Vagina (tissue), 2 donors: ENCODE data around the gene MPZL3. TPM values are rescaled to one million over a fixed set of nuclear protein-coding genes. Genes with fewer than 3 reads are reported as not detected.

Experiments used
- DNase-seq, 2 donors: peaks; one replicate each; pipeline ENCODE4 v3.0.0-alpha.2; 2017; ENCODE audit errors: extremely low spot score in 2 of 2
- H3K27ac ChIP-seq: fragments of 200-600 bp; sonication (generic); one replicate; pipeline ENCODE4 v1.5.1; 2019
- H3K27me3 ChIP-seq: fragments of 200-600 bp; sonication (generic); one replicate; pipeline ENCODE4 v1.5.1; 2019
- H3K36me3 ChIP-seq, 2 donors: fragments of 200-600 bp; sonication (generic); one replicate each; pipeline ENCODE4 v1.5.1; 2017 to 2019
- H3K4me1 ChIP-seq: fragments of 200-600 bp; sonication (generic); one replicate; pipeline ENCODE4 v1.5.1; 2019
- H3K4me3 ChIP-seq, 2 donors: fragments of 200-600 bp; sonication (generic); 1 replicate in 1 of 2; 2 replicates in 1 of 2; pipeline ENCODE4 v1.5.1; 2016 to 2019
- H3K9me3 ChIP-seq: fragments of 200-600 bp; sonication (generic); one replicate; pipeline ENCODE4 v1.5.1; 2019
- CTCF ChIP-seq, 3 experiments: fragments of 450-650 bp in 2 of 3; fragments of 200-600 bp in 1 of 3; sonication (generic) in 1 of 3; IDR thresholded peaks; one replicate each; pipeline ENCODE4 v1.5.1; 2017 to 2019; ENCODE audit warnings: antibody characterized with exemption in 3 of 3, mild to moderate bottlenecking in 2 of 3, moderate library complexity in 2 of 3
- POLR2A ChIP-seq, 2 donors: fragments of 450-650 bp; IDR thresholded peaks; one replicate each; pipeline ENCODE4 v1.6.1; 2017; ENCODE audit warnings: antibody characterized with exemption in 2 of 2, mild to moderate bottlenecking in 2 of 2, moderate library complexity in 2 of 2
- POLR2AphosphoS5 ChIP-seq, 2 donors: sonication (generic); formaldehyde crosslinking; IDR thresholded peaks; one replicate each; pipeline ENCODE4 v1.9.0; 2017; ENCODE audit warnings: antibody characterized with exemption in 2 of 2, mild to moderate bottlenecking in 2 of 2, low read depth in 1 of 2; ENCODE audit not compliant: insufficient read depth in 1 of 2
- intact Hi-C: fragments of 100-400 bp; cut with DNase I; formaldehyde crosslinking; loops from one replicate; pipeline ENCODE4 v1.15.1; 2023
- total RNA-seq: library from RNA; depleted of rRNA; stranded (reverse); fragments of >200 nt; gene quantifications from one replicate; pipeline ENCODE4 v1.2.3, GENCODE V29; 2016

The MPZL3 gene
- total RNA-seq, 1 donor from 2014 or later: 9.1 TPM

- Histone ChIP-seq H3K9me3 (no peaks in the 10 kb centered on the region), H3K27me3 (no peaks in the 10 kb centered on the region), H3K27ac (no peak overlapping the region), H3K4me1 (no peaks in the 10 kb centered on the region), H3K36me3 (no peaks in the 10 kb centered on the region), H3K4me3 (no peak overlapping the region)
- no peak for TF ChIP-seq POLR2A (IDR thresholded peaks at IDR 0.05)
- TF ChIP-seq CTCF (IDR thresholded peaks at IDR 0.05): no peak
- TF ChIP-seq POLR2AphosphoS5 (IDR thresholded peaks at IDR 0.05; ENCODE audit: insufficient read depth in 1 of 2, low read depth in 1 of 2): no peak
- intact Hi-C loops: no loop called here
- no peak for DNase-seq
Measured at GRCh38 chr11:118219732-118220131, 32.4 kb downstream of the MPZL3 start.

GRCh38 chr11:118219244-118219643, 32.9 kb downstream of the MPZL3 start:
- no peak for DNase-seq
- TF ChIP-seq POLR2AphosphoS5 (IDR thresholded peaks at IDR 0.05; ENCODE audit: insufficient read depth in 1 of 2, low read depth in 1 of 2) (no peak), CTCF (IDR thresholded peaks at IDR 0.05) (no peak), POLR2A (IDR thresholded peaks at IDR 0.05) (no peak)
- Histone ChIP-seq H3K9me3 (no peaks in the 10 kb centered on the region), H3K4me1 (no peaks in the 10 kb centered on the region), H3K36me3 (no peaks in the 10 kb centered on the region), H3K4me3 (no peak overlapping the region), H3K27me3 (no peaks in the 10 kb centered on the region), H3K27ac (no peak overlapping the region)
- intact Hi-C loops: no loop called here

GRCh38 chr11:118217575-118217974, 34.6 kb downstream of the MPZL3 start:
- DNase-seq: no peak
- Histone ChIP-seq H3K4me1 (no peaks in the 10 kb centered on the region), H3K27me3 (no peaks in the 10 kb centered on the region), H3K9me3 (no peaks in the 10 kb centered on the region), H3K36me3 (no peaks in the 10 kb centered on the region), H3K27ac (no peak overlapping the region), H3K4me3 (no peak overlapping the region)
- TF ChIP-seq POLR2AphosphoS5 (IDR thresholded peaks at IDR 0.05; ENCODE audit: insufficient read depth in 1 of 2, low read depth in 1 of 2) (no peak), POLR2A (IDR thresholded peaks at IDR 0.05) (no peak), CTCF (IDR thresholded peaks at IDR 0.05) (no peak)
- intact Hi-C loops: no loop called here

- no peak for DNase-seq
- Histone ChIP-seq H3K27ac (no peak overlapping the region), H3K9me3 (no peaks in the 10 kb centered on the region), H3K4me3 (no peak overlapping the region), H3K27me3 (no peaks in the 10 kb centered on the region), H3K36me3 (no peaks in the 10 kb centered on the region), H3K4me1 (no peaks in the 10 kb centered on the region)
- intact Hi-C loops: no loop called here
- TF ChIP-seq POLR2A (IDR thresholded peaks at IDR 0.05) (no peak), CTCF (IDR thresholded peaks at IDR 0.05) (no peak), POLR2AphosphoS5 (IDR thresholded peaks at IDR 0.05; ENCODE audit: insufficient read depth in 1 of 2, low read depth in 1 of 2) (no peak)
Measured at GRCh38 chr11:118216621-118217481, 35.3 kb downstream of the MPZL3 start.

GRCh38 chr11:118215765-118216164, 36.4 kb downstream of the MPZL3 start:
- H3K27ac ChIP-seq: no peak overlapping the region
- H3K4me3 ChIP-seq: no peak overlapping the region
- DNase-seq: no peak
- no peaks in the 10 kb centered on the region for H3K9me3 ChIP-seq
- TF ChIP-seq CTCF (IDR thresholded peaks at IDR 0.05) (no peak), POLR2A (IDR thresholded peaks at IDR 0.05) (no peak), POLR2AphosphoS5 (IDR thresholded peaks at IDR 0.05; ENCODE audit: insufficient read depth in 1 of 2, low read depth in 1 of 2) (no peak)
- H3K4me1 ChIP-seq: no peaks in the 10 kb centered on the region
- H3K36me3 ChIP-seq: no peaks in the 10 kb centered on the region
- H3K27me3 ChIP-seq: no peaks in the 10 kb centered on the region
- intact Hi-C loops: no loop called here
